ENCODE measurements around the gene VPS4A. TPM values are rescaled to one million over a fixed set of nuclear protein-coding genes. Genes with fewer than 3 reads are reported as not detected.

VPS4A gene
- total RNA-seq, 1 donor from 2014 or later: 24.5 TPM

DNA sequence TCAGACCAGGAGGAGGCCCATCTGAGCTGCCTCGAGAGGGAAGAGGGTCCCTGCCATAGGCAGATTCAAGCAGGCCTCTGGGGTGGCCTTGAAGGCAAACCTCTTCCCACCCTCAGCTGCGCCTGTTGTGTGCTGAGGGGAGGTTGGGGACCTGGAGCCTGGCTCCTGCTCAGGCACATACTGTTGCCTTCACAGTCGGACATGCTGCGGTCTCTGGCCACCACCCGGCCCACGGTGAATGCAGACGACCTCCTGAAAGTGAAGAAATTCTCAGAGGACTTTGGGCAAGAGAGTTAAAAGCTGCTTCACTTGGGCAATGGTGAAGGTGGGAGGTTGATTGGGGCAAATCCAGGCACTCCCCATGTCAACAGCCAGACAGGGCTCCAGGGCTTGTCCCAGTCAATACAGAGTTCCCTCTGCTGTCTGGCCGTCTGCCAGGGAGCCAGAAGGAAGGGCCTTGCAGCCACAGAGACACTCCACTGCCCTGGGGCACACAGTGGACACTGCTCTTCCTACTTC lies 12.9 kb downstream of the VPS4A start:
- Histone ChIP-seq H3K36me3 (peaks cover 100% of the 10 kb centered on the region), H3K4me3 (no peak overlapping the region), H3K27ac (no peak overlapping the region), H3K9me3 (no peaks in the 10 kb centered on the region), H3K27me3 (ENCODE audit: low read depth) (no peaks in the 10 kb centered on the region), H3K4me1 (peaks cover 27% of the 10 kb centered on the region)
- DNase-seq: peak; percentile 84
- TF ChIP-seq, protein P1, sequence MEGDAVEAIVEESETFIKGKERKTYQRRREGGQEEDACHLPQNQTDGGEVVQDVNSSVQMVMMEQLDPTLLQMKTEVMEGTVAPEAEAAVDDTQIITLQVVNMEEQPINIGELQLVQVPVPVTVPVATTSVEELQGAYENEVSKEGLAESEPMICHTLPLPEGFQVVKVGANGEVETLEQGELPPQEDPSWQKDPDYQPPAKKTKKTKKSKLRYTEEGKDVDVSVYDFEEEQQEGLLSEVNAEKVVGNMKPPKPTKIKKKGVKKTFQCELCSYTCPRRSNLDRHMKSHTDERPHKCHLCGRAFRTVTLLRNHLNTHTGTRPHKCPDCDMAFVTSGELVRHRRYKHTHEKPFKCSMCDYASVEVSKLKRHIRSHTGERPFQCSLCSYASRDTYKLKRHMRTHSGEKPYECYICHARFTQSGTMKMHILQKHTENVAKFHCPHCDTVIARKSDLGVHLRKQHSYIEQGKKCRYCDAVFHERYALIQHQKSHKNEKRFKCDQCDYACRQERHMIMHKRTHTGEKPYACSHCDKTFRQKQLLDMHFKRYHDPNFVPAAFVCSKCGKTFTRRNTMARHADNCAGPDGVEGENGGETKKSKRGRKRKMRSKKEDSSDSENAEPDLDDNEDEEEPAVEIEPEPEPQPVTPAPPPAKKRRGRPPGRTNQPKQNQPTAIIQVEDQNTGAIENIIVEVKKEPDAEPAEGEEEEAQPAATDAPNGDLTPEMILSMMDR (IDR thresholded peaks at IDR 0.05): no peak
- peak; percentile 65 to 78 for ATAC-seq
- intact Hi-C loops (cut with DNase I): no loop called here

GRCh38 chr16:69324585-69325253 lies 13.6 kb downstream of the VPS4A start:
- Histone ChIP-seq H3K9me3 (no peaks in the 10 kb centered on the region), H3K36me3 (peaks cover 95% of the 10 kb centered on the region), H3K27ac (no peak overlapping the region), H3K4me3 (no peak overlapping the region), H3K27me3 (ENCODE audit: low read depth) (no peaks in the 10 kb centered on the region), H3K4me1 (peaks cover 33% of the 10 kb centered on the region)
- intact Hi-C loops (cut with DNase I): no loop called here
- TF ChIP-seq, protein P1 (IDR thresholded peaks at IDR 0.05): no peak
- ATAC-seq (no peak), DNase-seq (no peak)

DNA sequence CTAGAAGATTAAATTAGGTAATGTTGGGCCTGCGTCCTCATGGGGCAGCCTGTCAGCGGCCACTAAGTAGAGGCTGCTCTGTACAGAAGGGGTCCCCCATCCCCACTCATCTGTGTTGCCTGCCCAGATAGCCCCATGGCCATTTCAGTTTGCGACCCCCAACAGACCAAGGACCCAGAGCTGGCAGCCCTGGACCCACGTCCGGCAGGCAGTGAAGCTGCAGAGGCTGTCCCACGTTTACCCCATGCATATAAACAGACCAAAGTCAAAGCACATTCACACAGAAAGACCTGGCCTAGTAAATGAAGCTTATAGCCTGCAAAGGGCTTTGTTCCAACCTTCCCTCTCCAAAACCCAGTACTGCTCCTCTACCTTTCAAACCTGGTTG lies 14.6 kb downstream of the VPS4A start:
- no peak overlapping the region for H3K27ac ChIP-seq
- no peak overlapping the region for H3K4me3 ChIP-seq
- peaks cover 84% of the 10 kb centered on the region for H3K36me3 ChIP-seq
- peaks cover 36% of the 10 kb centered on the region for H3K4me1 ChIP-seq
- TF ChIP-seq, protein P1 (IDR thresholded peaks at IDR 0.05): no peak
- DNase-seq (no peak), ATAC-seq (no peak)
- no peaks in the 10 kb centered on the region for H3K9me3 ChIP-seq
- H3K27me3 ChIP-seq (ENCODE audit: low read depth): no peaks in the 10 kb centered on the region
- intact Hi-C loops (cut with DNase I): no loop called here

DNA sequence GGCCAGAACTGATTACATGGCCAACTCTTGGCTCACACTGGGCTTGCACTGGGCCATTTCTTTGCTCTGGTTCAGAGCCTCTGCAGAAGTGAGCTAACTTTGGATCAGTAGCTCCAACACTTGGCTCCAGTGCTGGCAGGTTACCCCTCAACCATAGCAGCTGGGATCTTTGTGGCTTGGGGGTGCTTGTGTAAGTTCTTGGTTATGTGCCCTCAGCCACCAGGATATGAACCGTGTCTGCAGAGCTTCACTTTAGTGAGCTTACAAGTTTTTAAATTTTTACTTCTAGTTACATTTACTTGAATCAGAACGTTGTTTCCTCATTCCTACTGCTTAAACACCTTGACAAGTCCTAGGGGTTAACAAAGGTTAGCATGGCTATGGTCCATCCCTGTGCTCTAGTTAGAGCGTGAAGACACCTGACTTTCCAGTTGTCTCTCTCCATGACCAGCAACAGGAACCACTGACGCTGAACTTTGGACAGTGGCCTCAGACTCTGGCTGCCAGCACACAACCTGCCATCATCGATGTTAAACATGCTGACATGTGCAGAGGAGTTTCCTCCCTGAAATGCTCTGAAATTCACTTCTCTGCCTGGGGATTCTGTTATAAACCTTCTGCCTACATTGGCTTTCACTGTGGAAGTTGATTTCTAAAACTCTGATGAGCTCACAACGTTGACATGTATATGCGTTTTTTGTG lies 15.2 kb downstream of the VPS4A start:
- TF ChIP-seq, protein P1 (IDR thresholded peaks at IDR 0.05): no peak
- Histone ChIP-seq H3K4me1 (peaks cover 40% of the 10 kb centered on the region), H3K27me3 (ENCODE audit: low read depth) (no peaks in the 10 kb centered on the region), H3K27ac (no peak overlapping the region), H3K9me3 (no peaks in the 10 kb centered on the region), H3K4me3 (no peak overlapping the region), H3K36me3 (peaks cover 79% of the 10 kb centered on the region)
- DNase-seq (no peak), ATAC-seq (no peak)
- intact Hi-C loops (cut with DNase I): no loop called here

DNA sequence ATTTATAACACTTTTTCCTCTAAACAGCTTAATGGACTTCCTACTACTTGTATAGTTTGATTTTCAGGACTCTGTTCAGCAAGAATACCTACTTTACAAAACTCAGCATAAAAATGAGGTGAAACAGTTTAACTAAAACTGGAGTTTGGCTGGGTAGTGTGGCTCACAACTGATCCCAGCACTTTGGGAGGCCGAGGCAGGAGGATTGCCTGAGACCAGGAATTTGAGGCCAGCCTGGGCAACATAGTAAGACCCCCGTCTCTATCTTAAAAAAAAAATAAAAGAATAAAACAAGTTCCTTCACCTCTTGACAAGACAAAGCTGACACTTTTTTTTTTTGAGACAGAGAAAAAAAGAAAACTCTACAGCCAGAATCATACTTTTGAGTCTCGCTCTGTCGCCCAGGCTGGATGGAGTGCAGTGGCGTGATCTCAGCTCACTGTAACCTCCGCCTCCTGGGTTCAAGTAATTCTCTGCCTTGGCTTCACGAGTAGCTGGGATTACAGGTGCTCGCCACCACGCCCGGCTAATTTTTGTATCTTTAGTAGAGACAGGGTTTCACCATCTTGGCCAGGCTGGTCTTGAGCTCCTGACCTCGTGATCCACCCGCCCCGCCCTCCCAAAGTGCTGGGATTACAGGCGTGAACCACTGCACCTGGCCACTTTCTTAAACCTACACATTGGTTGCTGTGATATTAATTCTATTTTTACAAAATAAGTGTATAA lies 16.6 kb downstream of the VPS4A start:
- H3K9me3 ChIP-seq: no peaks in the 10 kb centered on the region
- TF ChIP-seq, protein P1 (IDR thresholded peaks at IDR 0.05): no peak
- H3K27me3 ChIP-seq (ENCODE audit: low read depth): no peaks in the 10 kb centered on the region
- no peak overlapping the region for H3K4me3 ChIP-seq
- peaks cover 77% of the 10 kb centered on the region for H3K36me3 ChIP-seq
- intact Hi-C loops (cut with DNase I): no loop called here
- no peak overlapping the region for H3K27ac ChIP-seq
- H3K4me1 ChIP-seq: peaks cover 40% of the 10 kb centered on the region
- no peak for DNase-seq
- ATAC-seq: no peak
